Stomach smooth muscle (tissue), 2 donors: ENCODE measurements around the gene IKZF1.

ENCODE experiments used
- H3K27ac ChIP-seq: one replicate; pipeline ENCODE4 v1.7.0; 2013; ENCODE audit warnings: mild to moderate bottlenecking, low read length, inconsistent platforms
- H3K27me3 ChIP-seq, 2 donors: one replicate each; pipeline ENCODE4 v1.7.0; 2013; ENCODE audit warnings: low read length in 2 of 2; ENCODE audit not compliant: insufficient read depth in 2 of 2, control insufficient read depth in 1 of 2
- H3K36me3 ChIP-seq, 2 donors: one replicate each; pipeline ENCODE4 v1.7.0; 2013; ENCODE audit warnings: low read length in 2 of 2; ENCODE audit not compliant: control insufficient read depth in 2 of 2, insufficient read depth in 2 of 2
- H3K4me1 ChIP-seq: one replicate; pipeline ENCODE4 v1.7.0; 2013; ENCODE audit warnings: low read length; ENCODE audit not compliant: control insufficient read depth, insufficient read depth
- H3K4me3 ChIP-seq, 2 donors: one replicate each; pipeline ENCODE4 v1.7.0; 2013; ENCODE audit warnings: low read length in 2 of 2
- H3K9ac ChIP-seq, 2 donors: one replicate each; pipeline ENCODE4 v1.7.0; 2013; ENCODE audit warnings: low read length in 2 of 2, mild to moderate bottlenecking in 1 of 2
- H3K9me3 ChIP-seq, 2 donors: one replicate each; pipeline ENCODE4 v1.7.0; 2013; ENCODE audit warnings: low read length in 2 of 2; ENCODE audit not compliant: control insufficient read depth in 2 of 2
- donor health status: healthy.
- donor health status: Pancreatic carcinoma.

Gene IKZF1

DNA sequence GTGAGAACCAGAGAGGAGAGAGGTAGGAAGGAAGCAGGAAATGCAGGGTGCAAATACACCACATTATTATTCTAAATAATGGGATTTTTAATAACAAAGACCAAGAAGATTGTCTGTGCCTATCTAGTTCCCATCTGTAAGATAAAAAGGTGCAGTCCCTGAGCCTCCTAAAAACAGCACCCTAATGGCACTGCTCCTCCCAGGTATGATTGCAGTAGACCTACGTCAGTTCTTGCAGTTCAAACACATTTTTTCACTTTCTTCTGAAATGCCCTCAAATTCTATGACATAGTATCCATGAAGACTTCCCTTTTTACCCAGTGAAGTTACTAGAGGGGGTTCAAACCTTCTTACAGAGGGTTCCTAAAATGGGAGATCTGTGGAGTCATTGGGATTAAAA is 75.0 kb downstream of the IKZF1 start:
- Histone ChIP-seq H3K36me3 (no peaks in the 10 kb centered on the region), H3K27me3 (peaks cover 3 to 4% of the 10 kb centered on the region in 2 donors), H3K4me3 (no peak overlapping the region), H3K4me1 (no peaks in the 10 kb centered on the region), H3K9me3 (no peaks in the 10 kb centered on the region), H3K9ac (no peak overlapping the region), H3K27ac (no peak overlapping the region)

DNA sequence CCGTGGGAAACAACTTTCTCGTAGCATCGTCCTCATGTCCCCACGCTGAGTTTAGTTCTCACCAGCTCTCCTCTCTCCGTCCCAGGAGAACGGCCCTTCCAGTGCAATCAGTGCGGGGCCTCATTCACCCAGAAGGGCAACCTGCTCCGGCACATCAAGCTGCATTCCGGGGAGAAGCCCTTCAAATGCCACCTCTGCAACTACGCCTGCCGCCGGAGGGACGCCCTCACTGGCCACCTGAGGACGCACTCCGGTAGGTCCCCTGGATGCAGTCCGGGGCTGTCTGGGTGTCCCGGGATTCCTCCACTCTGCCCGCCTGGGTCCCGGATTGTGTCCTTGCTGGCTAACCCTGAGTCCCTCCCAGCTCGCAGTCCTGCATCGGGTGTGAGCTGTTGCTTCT is 77.9 kb downstream of the IKZF1 start:
- Histone ChIP-seq H3K9me3 (no peaks in the 10 kb centered on the region), H3K27me3 (peaks cover 3 to 4% of the 10 kb centered on the region in 2 donors), H3K4me3 (no peak overlapping the region), H3K36me3 (no peaks in the 10 kb centered on the region), H3K4me1 (no peaks in the 10 kb centered on the region), H3K9ac (no peak overlapping the region), H3K27ac (no peak overlapping the region)

DNA sequence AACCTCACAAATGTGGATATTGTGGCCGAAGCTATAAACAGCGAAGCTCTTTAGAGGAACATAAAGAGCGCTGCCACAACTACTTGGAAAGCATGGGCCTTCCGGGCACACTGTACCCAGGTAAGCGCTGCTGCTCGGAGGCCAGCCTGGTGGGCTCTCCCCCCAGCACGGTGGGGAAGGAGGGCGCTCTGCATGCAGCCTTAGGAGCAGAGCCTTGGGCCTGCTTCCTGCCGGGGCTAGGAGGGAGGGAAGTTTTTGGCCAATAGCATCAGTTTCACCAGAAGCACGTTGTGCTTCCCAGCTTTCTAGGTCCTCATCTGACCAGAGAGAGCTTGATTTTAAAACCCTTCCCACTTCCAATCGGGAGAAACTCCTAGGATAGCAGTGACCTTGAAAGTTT is 82.8 kb downstream of the IKZF1 start:
- Histone ChIP-seq H3K27me3 (peaks cover 3 to 4% of the 10 kb centered on the region in 2 donors), H3K9ac (no peak overlapping the region), H3K9me3 (no peaks in the 10 kb centered on the region), H3K27ac (no peak overlapping the region), H3K36me3 (no peaks in the 10 kb centered on the region), H3K4me1 (no peaks in the 10 kb centered on the region), H3K4me3 (no peak overlapping the region)

DNA sequence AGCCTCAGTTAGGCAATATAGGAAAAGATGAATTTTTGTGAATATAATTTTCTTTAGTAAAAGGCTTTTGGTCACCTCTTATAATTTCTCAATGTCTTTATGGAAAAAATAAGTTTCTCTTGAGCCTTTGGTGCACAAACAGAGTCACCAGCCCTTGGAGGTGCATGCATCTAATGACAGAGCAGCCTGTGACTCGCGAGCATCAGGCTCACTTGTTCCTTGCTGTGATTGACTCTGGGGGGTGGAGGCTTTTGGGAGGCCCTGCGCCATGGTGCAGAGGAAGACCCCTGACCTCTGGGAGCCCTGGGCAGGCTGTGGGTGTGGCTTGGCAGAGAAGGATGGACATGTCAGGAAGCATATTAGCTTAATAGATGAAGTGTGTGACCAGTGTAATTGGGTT is 85.4 kb downstream of the IKZF1 start:
- Histone ChIP-seq H3K9me3 (no peaks in the 10 kb centered on the region), H3K9ac (no peak overlapping the region), H3K27me3 (no peaks in the 10 kb centered on the region), H3K4me1 (no peaks in the 10 kb centered on the region), H3K27ac (no peak overlapping the region), H3K4me3 (no peak overlapping the region), H3K36me3 (no peaks in the 10 kb centered on the region)

DNA sequence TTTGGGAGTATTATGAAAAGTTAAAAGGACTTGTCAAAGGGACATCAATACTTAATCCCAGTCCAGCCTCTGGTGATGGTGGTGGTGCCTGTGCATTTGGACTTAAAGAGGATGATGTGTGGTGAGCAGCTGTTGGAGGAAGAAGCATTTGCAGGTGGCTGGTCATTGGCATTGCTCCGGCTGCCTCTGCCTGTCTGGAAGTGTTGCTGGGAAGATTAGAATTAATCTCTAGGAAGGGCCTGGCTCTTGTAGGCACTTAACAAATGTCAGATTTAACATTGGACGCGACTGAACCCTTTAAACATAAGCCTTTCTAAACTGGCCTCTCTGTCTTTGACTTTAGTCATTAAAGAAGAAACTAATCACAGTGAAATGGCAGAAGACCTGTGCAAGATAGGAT is 86.9 kb downstream of the IKZF1 start:
- H3K27ac ChIP-seq, result no peak overlapping the region
- no peaks in the 10 kb centered on the region for H3K27me3 ChIP-seq
- H3K9me3 ChIP-seq, result no peaks in the 10 kb centered on the region
- H3K9ac ChIP-seq, result no peak overlapping the region
- no peaks in the 10 kb centered on the region for H3K36me3 ChIP-seq
- no peak overlapping the region for H3K4me3 ChIP-seq
- H3K4me1 ChIP-seq, result no peaks in the 10 kb centered on the region

DNA sequence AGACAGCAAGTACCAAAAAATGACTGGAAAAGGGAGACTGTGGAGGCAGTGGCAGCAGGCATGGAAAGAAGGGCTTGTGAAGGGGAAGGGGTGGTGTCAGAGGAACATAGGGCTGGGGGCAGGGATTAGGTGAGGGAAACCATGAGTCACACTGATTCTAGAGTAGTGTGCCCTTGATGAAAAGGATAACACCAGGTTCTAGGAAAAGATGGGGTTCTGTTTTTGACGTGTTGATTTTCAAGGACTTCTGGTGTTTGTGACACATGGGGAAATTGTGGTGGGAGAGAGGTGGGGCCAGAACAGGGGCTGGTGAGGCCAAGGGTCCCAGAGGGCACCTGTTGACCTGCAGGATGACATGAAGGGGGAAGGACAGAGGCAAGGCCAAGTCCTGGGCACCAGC is 88.6 kb downstream of the IKZF1 start:
- Histone ChIP-seq H3K9me3 (no peaks in the 10 kb centered on the region), H3K36me3 (no peaks in the 10 kb centered on the region), H3K27me3 (no peaks in the 10 kb centered on the region), H3K4me1 (no peaks in the 10 kb centered on the region), H3K9ac (no peak overlapping the region), H3K27ac (no peak overlapping the region), H3K4me3 (no peak overlapping the region)

DNA sequence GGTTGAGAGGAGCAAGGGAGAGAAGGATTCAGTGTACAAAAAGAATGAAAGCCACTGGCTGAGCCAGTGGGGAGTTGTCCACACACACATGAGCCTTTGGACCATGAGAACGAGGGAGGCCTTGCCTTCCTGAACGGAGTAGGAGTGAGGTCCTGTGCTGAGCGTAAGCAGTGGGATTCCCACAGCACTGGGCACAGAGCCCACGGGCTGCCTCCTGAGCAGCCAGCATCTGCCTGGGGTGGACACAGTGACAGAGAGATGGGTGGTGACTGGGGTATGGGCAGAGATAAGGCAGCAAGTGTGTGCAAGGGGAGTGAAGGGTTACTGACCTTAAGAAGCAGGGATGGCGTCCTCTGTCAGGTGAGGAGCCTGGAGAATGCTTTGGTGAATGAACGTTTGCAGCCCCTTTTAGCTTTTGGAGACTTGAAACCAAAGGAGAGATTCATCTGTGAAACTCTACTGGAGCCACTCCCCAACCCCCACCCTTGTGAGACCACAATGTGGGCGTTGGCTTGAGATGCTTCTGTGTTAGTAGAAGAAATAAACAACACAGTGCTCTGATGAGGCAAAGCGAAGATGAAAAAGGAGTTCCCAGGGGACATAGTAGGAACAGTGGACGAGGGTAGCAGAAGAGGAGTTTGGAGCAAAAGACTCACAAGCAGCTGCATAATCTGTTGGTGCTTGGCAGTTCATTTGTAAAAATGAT is 89.2 kb downstream of the IKZF1 start:
- H3K27me3 ChIP-seq, result peaks cover 0 to 4% of the 10 kb centered on the region in 2 donors
- no peak overlapping the region for H3K4me3 ChIP-seq
- H3K4me1 ChIP-seq, result no peaks in the 10 kb centered on the region
- no peaks in the 10 kb centered on the region for H3K9me3 ChIP-seq
- no peaks in the 10 kb centered on the region for H3K36me3 ChIP-seq
- no peak overlapping the region for H3K27ac ChIP-seq
- no peak overlapping the region for H3K9ac ChIP-seq

DNA sequence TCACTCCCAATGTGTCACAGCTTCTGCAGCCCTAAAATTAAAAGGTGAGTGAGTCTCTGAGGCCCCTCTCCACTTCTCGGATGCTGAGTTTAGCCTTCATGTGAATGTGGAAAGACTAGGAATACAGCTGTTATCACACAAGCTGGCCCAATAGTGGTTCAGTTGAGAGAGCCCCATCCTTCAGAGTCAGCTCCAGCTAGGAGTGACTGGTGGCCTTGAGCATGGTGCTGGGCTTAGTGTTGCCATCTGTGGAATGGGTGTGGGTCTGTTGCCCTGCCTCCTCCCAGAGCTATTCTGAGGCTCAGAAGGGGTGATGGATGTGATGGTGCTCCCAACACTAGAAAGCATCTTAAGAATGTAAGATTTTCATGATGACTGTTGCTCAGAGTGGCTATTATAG is 89.8 kb downstream of the IKZF1 start:
- Histone ChIP-seq H3K27me3 (peaks cover 0 to 4% of the 10 kb centered on the region in 2 donors), H3K4me1 (no peaks in the 10 kb centered on the region), H3K9me3 (no peaks in the 10 kb centered on the region), H3K36me3 (no peaks in the 10 kb centered on the region), H3K9ac (no peak overlapping the region), H3K27ac (no peak overlapping the region), H3K4me3 (no peak overlapping the region)

DNA sequence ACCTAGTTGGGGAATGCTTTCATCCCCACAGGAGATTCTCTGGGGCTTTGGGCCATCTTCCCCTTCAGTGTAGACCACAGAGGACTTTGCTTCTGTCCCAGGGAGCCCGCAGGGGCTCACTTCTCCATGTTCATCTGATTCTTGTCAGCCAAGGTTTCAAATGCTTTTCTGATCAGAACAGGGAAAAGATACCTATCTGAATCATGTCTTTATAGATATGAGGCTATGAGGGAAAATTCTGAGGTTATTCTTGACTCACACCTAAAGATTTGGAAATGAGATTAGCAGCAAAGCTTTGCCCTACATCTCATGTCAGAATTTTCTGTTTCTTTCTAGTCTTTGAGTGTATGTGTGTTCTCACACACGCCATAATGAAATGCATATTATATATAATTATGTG is 92.3 kb downstream of the IKZF1 start:
- no peak overlapping the region for H3K27ac ChIP-seq

DNA sequence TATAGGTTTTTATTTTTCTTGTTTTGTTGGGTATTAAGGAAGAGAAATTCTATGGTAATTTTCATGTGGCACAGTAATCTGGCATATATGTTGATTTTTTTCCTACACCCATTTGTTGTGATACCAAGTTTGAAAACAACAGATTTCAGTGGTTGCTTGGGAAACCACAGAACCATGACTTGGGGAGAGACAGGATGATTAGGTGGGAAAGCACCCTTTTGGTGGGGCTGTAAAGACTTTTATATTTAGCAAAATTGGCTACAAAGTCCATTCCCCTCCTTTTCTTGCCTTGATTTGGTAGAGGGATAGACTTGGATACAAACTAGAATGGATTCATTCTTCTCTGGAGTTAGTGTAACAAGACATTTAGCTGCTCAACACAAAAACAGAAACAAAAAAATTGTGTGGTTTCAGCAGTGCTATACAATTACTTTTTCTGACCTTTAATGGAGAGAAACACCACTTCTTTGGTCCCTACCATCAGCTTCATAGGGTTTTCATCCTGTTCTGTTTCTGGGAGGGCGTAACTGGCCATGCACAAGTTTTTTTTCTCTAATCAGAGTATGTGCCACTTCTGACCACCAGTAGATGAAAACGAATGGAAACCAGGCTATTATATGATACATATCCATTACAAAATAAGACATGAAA is 92.9 kb downstream of the IKZF1 start:
- H3K36me3 ChIP-seq, result no peaks in the 10 kb centered on the region
- H3K27me3 ChIP-seq, result peaks cover 0 to 14% of the 10 kb centered on the region in 2 donors
- no peaks in the 10 kb centered on the region for H3K9me3 ChIP-seq
- no peak overlapping the region for H3K9ac ChIP-seq
- no peak overlapping the region for H3K27ac ChIP-seq
- H3K4me1 ChIP-seq, result no peaks in the 10 kb centered on the region
- H3K4me3 ChIP-seq, result no peak overlapping the region

More for the DNA sequence above, 92.3 kb downstream of the IKZF1 start:
- Histone ChIP-seq H3K4me1 (no peaks in the 10 kb centered on the region), H3K9ac (no peak overlapping the region), H3K36me3 (no peaks in the 10 kb centered on the region), H3K27me3 (peaks cover 0 to 10% of the 10 kb centered on the region in 2 donors), H3K9me3 (no peaks in the 10 kb centered on the region), H3K4me3 (no peak overlapping the region)

DNA sequence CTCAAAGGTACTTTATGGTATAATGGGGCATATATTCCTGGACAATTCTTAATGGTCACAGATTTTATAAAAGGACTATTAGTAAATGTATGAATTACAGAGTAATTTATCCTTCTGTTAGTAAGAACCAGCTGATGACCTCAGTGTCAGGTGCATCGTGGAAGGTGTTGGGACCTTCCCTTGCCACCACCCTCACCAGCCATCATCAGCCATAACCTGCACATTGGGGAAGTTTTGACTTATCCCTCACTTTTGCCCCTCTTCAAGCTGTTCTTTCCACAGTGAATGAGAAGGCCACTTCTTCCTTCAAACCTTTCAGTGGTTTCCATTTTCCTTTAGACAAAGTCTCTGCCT is 93.4 kb downstream of the IKZF1 start:
- no peak overlapping the region for H3K4me3 ChIP-seq
- H3K4me1 ChIP-seq, result no peaks in the 10 kb centered on the region
- H3K27ac ChIP-seq, result no peak overlapping the region
- no peak overlapping the region for H3K9ac ChIP-seq
- peaks cover 0 to 14% of the 10 kb centered on the region in 2 donors for H3K27me3 ChIP-seq
- no peaks in the 10 kb centered on the region for H3K9me3 ChIP-seq
- H3K36me3 ChIP-seq, result no peaks in the 10 kb centered on the region
